D721Med (cell line): ENCODE measurements around the gene PRSS27.

Experiments
- DNase-seq: peaks from one replicate; pipeline ENCODE4 v3.0.0; 2011; ENCODE audit warnings: low spot score; ENCODE audit not compliant: insufficient read length
- FAIRE-seq: peaks from 2 replicates; lab custom pipeline; 2011; peaks lifted over from hg19 to GRCh38; lab: Jason Lieb, UNC
- CTCF ChIP-seq: IDR thresholded peaks from 2 replicates; pipeline ENCODE4 v1.5.1; 2012; ENCODE audit warnings: mild to moderate bottlenecking, control low read depth; ENCODE audit not compliant: insufficient read depth; ENCODE audit errors: missing control alignments

PRSS27 gene

GRCh38 chr16:2704166-2704982 lies 15.7 kb downstream of the PRSS27 start:
- FAIRE-seq (no peak), DNase-seq (no peak)
- TF ChIP-seq CTCF: no peak

GRCh38 chr16:2702871-2703745 lies 16.9 kb downstream of the PRSS27 start:
- DNase-seq (no peak), FAIRE-seq (no peak)
- no peak for TF ChIP-seq CTCF

- DNase-seq (no peak), FAIRE-seq (no peak)
- no peak for TF ChIP-seq CTCF
Observed at GRCh38 chr16:2702438-2702825, 17.6 kb downstream of the PRSS27 start.

GRCh38 chr16:2701713-2702437 lies 18.1 kb downstream of the PRSS27 start:
- DNase-seq (no peak), FAIRE-seq (no peak)
- no peak for TF ChIP-seq CTCF

GRCh38 chr16:2701272-2701671 lies 18.8 kb downstream of the PRSS27 start:
- TF ChIP-seq CTCF: no peak
- DNase-seq (no peak), FAIRE-seq (no peak)

- TF ChIP-seq CTCF: no peak
- DNase-seq: no peak
- FAIRE-seq: no peak
Observed at GRCh38 chr16:2700786-2701185, 19.2 kb downstream of the PRSS27 start.
